Gastrocnemius medialis (tissue), 4 donors: ENCODE data around the gene TNS3. TPM values are rescaled to one million over a fixed set of nuclear protein-coding genes. Genes with fewer than 3 reads are reported as not detected.
A peak's percentile ranks its signal among the peaks of the same experiment; 100 is the strongest.

Source experiments
- ATAC-seq, 2 donors: fragments of 150-250 bp; one replicate each; pipeline ENCODE4 v1.9.1; 2016
- DNase-seq, 2 donors: peaks; one replicate each; pipeline ENCODE4 v3.0.0-alpha.2; 2019
- H3K27ac ChIP-seq, 4 donors: fragments of 200-600 bp; sonication (generic); 1 replicate in 1 of 4; 2 replicates in 3 of 4; pipeline ENCODE4 v1.5.1; 2016 to 2018; ENCODE audit warnings: mild to moderate bottlenecking in 2 of 4, moderate library complexity in 1 of 4
- H3K27me3 ChIP-seq, 3 donors: fragments of 200-600 bp; sonication (generic) in 2 of 3; 1 replicate in 1 of 3; 2 replicates in 2 of 3; pipeline versions ENCODE4 v1.5.1 to v1.6.0; 2016 to 2019; ENCODE audit warnings: mild to moderate bottlenecking in 1 of 3, moderate library complexity in 1 of 3
- H3K36me3 ChIP-seq, 2 donors: fragments of 200-600 bp; sonication (generic) in 1 of 2; one replicate each; pipeline ENCODE4 v1.5.1; 2017 to 2018
- H3K4me1 ChIP-seq, 2 donors: fragments of 200-600 bp; sonication (generic) in 1 of 2; one replicate each; pipeline ENCODE4 v1.5.1; 2016 to 2017; ENCODE audit warnings: mild to moderate bottlenecking in 2 of 2
- H3K4me3 ChIP-seq, 4 donors: fragments of 200-600 bp; sonication (generic) in 3 of 4; 1 replicate in 1 of 4; 2 replicates in 3 of 4; pipeline ENCODE4 v1.5.1; 2016 to 2019; ENCODE audit warnings: mild to moderate bottlenecking in 2 of 4
- H3K9me3 ChIP-seq, 3 donors: fragments of 200-600 bp; sonication (generic) in 2 of 3; 1 replicate in 1 of 3; 2 replicates in 2 of 3; pipeline ENCODE4 v1.5.1; 2016 to 2019
- POLR2A ChIP-seq, 2 donors: fragments of 450-650 bp; IDR thresholded peaks; one replicate each; pipeline ENCODE4 v1.6.1; 2017; ENCODE audit warnings: antibody characterized with exemption in 2 of 2, mild to moderate bottlenecking in 2 of 2, moderate library complexity in 2 of 2
- in situ Hi-C, 4 donors: fragments of 200-750 bp; cut with MboI; loops; one replicate each; pipeline versions ENCODE4 v1.15.0 to v1.8.0; 2017; ENCODE audit warnings: low sequenced_read_pairs in 4 of 4
- intact Hi-C: fragments of 100-400 bp; cut with DNase I; formaldehyde crosslinking; loops from one replicate; pipeline ENCODE4 v1.15.1; 2023; ENCODE audit warnings: low total_unique reads
- total RNA-seq, 4 donors: library from RNA; depleted of rRNA; stranded (reverse); fragments of >200 nt; gene quantifications; one replicate each; pipeline versions ENCODE4 v1.1.0 to v1.2.3, GENCODE V29; 2016
- TF ChIP-seq, protein P1 (sequence below), 5 experiments: fragments of 450-650 bp in 3 of 5; fragments of 200-600 bp in 2 of 5; sonication (generic) in 2 of 5; IDR thresholded peaks in 4 of 5; conservative IDR thresholded peaks in 1 of 5; 1 replicate in 4 of 5; 2 replicates in 1 of 5; pipeline ENCODE4 v1.5.1; 2016 to 2019; ENCODE audit warnings: antibody characterized with exemption in 5 of 5, mild to moderate bottlenecking in 3 of 5, moderate library complexity in 3 of 5

TNS3 gene
- total RNA-seq, 4 donors from 2014 or later, result 39.4 to 64.3 (median 50.5) TPM

DNA sequence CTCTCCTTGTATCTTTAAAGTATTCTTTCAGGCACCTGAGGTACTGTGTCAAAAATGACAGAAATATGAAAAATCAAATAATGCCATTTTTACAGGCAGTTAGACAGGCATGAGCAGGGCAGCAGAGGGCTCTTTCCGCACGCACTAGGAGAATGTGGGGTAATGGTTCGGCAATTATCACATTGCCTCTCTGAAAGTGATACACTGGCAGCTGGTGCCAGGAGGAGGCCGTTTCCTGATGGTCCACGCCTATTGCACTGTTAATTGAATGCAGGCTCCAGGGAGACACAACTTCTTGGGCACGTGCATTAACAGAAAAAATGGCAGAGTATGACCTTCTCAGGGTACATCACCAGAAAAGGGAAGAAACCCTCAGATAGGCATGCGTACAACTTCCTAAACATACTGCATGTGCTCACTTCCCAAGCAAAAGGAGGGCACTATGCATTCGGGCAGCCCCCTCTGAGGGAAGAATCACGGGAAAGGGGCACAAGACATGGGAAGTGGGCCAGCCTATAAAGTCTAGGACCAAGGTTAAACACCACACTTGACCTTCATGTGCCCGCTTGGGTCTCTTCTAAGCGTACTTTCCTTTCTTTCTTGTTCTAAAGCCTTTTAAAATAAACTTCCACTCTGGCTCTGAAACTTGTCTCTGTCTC, 161.7 kb downstream of the TNS3 start:
- Histone ChIP-seq H3K27ac (no peak overlapping the region), H3K36me3 (peaks cover 0 to 23% of the 10 kb centered on the region in 2 donors), H3K27me3 (no peaks in the 10 kb centered on the region), H3K4me3 (no peak overlapping the region), H3K4me1 (peaks cover 9 to 26% of the 10 kb centered on the region in 2 donors), H3K9me3 (no peaks in the 10 kb centered on the region)
- in situ Hi-C loops (no loop called here), intact Hi-C loops (no loop called here)
- no peak for DNase-seq
- ATAC-seq, result no peak
- TF ChIP-seq, protein P1, sequence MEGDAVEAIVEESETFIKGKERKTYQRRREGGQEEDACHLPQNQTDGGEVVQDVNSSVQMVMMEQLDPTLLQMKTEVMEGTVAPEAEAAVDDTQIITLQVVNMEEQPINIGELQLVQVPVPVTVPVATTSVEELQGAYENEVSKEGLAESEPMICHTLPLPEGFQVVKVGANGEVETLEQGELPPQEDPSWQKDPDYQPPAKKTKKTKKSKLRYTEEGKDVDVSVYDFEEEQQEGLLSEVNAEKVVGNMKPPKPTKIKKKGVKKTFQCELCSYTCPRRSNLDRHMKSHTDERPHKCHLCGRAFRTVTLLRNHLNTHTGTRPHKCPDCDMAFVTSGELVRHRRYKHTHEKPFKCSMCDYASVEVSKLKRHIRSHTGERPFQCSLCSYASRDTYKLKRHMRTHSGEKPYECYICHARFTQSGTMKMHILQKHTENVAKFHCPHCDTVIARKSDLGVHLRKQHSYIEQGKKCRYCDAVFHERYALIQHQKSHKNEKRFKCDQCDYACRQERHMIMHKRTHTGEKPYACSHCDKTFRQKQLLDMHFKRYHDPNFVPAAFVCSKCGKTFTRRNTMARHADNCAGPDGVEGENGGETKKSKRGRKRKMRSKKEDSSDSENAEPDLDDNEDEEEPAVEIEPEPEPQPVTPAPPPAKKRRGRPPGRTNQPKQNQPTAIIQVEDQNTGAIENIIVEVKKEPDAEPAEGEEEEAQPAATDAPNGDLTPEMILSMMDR (IDR thresholded peaks at IDR 0.05 in 4 of 5, conservative IDR thresholded peaks at IDR 0.05 in 1 of 5), result peak in 1 of 5 experiments; percentile 17
- TF ChIP-seq POLR2A (IDR thresholded peaks at IDR 0.05), result no peak

GRCh38 chr7:47419471-47419870, 162.4 kb downstream of the TNS3 start:
- Histone ChIP-seq H3K4me3 (no peak overlapping the region), H3K9me3 (no peaks in the 10 kb centered on the region), H3K36me3 (peaks cover 0 to 23% of the 10 kb centered on the region in 2 donors), H3K27ac (no peak overlapping the region), H3K27me3 (no peaks in the 10 kb centered on the region), H3K4me1 (peaks cover 13 to 30% of the 10 kb centered on the region in 2 donors)
- DNase-seq (no peak), ATAC-seq (no peak)
- in situ Hi-C loops, result no loop called here
- intact Hi-C loops, result no loop called here
- TF ChIP-seq, protein P1 (IDR thresholded peaks at IDR 0.05 in 4 of 5, conservative IDR thresholded peaks at IDR 0.05 in 1 of 5), result no peak
- no peak for TF ChIP-seq POLR2A (IDR thresholded peaks at IDR 0.05)

- intact Hi-C loops, result no loop called here
- in situ Hi-C loops, result no loop called here
- ATAC-seq, result peak; percentile 32 to 82
- Histone ChIP-seq H3K36me3 (peaks cover 0 to 26% of the 10 kb centered on the region in 2 donors), H3K4me3 (no peak overlapping the region), H3K27ac (no peak overlapping the region), H3K9me3 (no peaks in the 10 kb centered on the region), H3K27me3 (no peaks in the 10 kb centered on the region), H3K4me1 (peaks cover 17 to 36% of the 10 kb centered on the region in 2 donors)
- TF ChIP-seq, protein P1 (IDR thresholded peaks at IDR 0.05 in 4 of 5, conservative IDR thresholded peaks at IDR 0.05 in 1 of 5), result no peak
- TF ChIP-seq POLR2A (IDR thresholded peaks at IDR 0.05), result no peak
- peak in 1 of 2 donors; percentile 68 for DNase-seq
Observed at GRCh38 chr7:47418601-47419309, 163.2 kb downstream of the TNS3 start.

DNA sequence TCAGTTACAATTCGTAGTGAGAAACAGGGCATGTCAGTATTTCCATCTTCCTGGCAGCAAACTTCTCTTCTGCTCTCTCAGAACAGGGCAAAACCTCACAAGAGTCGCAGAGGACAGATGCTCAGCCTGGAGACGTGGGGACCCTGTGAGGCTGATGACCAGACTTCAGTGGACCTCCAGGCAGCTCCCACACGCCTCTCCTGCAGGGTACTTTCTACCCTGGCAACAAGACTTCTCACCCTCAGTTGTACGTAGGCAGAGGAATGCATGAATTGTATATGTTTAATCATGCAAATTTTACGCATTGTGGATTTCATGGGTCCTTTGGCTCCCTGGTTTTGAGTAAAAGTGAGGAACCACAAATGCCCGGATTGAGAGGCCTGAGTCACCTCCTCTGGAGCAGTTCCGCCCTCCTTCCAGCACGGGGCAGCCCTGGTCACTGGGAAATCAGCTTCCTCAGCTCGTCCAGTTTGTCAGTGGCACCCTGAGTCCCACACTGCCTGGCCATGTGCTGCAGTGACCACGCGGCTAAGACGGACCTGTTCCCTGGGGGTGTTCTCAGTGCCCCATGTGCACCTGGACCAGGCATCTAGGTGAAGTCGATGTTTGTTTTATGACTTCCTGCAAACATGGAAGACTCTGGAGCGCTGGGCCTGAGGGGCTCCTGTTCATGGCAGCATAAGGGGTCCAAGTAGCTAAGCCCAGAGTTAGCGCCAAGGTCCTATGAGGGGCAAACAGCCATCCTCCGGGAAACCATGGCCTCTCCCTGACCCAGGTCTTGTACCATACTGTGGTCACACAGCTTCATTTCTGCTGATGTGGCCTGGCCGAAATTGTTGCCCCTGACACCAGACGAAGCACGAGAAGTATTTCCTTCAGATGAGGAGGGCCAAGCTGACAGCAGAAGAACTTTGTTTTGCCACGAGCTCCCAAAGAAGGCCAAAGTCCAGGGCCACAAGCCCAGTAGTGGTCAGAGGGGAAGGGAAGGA, 165.1 kb downstream of the TNS3 start:
- H3K27ac ChIP-seq, result no peak overlapping the region
- in situ Hi-C loops (no loop called here), intact Hi-C loops (no loop called here)
- no peak for TF ChIP-seq POLR2A (IDR thresholded peaks at IDR 0.05)
- TF ChIP-seq, protein P1 (IDR thresholded peaks at IDR 0.05 in 4 of 5, conservative IDR thresholded peaks at IDR 0.05 in 1 of 5), result no peak
- no peak for DNase-seq
- peaks cover 13 to 36% of the 10 kb centered on the region in 2 donors for H3K4me1 ChIP-seq
- H3K9me3 ChIP-seq, result no peaks in the 10 kb centered on the region
- H3K36me3 ChIP-seq, result peaks cover 0 to 29% of the 10 kb centered on the region in 2 donors
- H3K27me3 ChIP-seq, result no peaks in the 10 kb centered on the region
- H3K4me3 ChIP-seq, result no peak overlapping the region
- ATAC-seq, result no peak
